ENCODE measurements around the gene OVOL3.

OVOL3 gene

GRCh38 chr19:36136964-36137686 is 26.2 kb downstream of the OVOL3 start:
- DNase-seq: no peak

- no peak for DNase-seq
These were observed 28.2 kb downstream of the OVOL3 start for GRCh38 chr19:36139120-36139472.

GRCh38 chr19:36139473-36140303 is 28.7 kb downstream of the OVOL3 start, which contains the start of gene CAPNS1:
CAPNS1 (plus strand) TSS chr19:36140066; CDS start chr19:36141012, 946 bp downstream.
- peak; percentile 93 to 95 for DNase-seq

GRCh38 chr19:36140304-36141038 is 29.5 kb downstream of the OVOL3 start:
- DNase-seq: peak; percentile 74 to 83

GRCh38 chr19:36141039-36141927 is 30.3 kb downstream of the OVOL3 start:
- DNase-seq: peak; percentile 72 to 81

GRCh38 chr19:36142046-36142445 is 31.1 kb downstream of the OVOL3 start:
- no peak for DNase-seq

- no peak for DNase-seq
These were observed 31.6 kb downstream of the OVOL3 start for GRCh38 chr19:36142496-36142895.

GRCh38 chr19:36144624-36145023 is 33.7 kb downstream of the OVOL3 start:
- DNase-seq: no peak

- DNase-seq: no peak
These were observed 38.9 kb downstream of the OVOL3 start for GRCh38 chr19:36149673-36150406.

- no peak for DNase-seq
These were observed 39.6 kb downstream of the OVOL3 start for GRCh38 chr19:36150586-36150985.

GRCh38 chr19:36151144-36152018 is 40.4 kb downstream of the OVOL3 start:
- DNase-seq: no peak

- DNase-seq: no peak
These were observed 41.0 kb downstream of the OVOL3 start for GRCh38 chr19:36152019-36152351.

- DNase-seq: no peak
These were observed 41.6 kb downstream of the OVOL3 start, which contains the start of gene COX7A1 for GRCh38 chr19:36152352-36153091. COX7A1 (minus strand) TSS chr19:36152447; CDS start chr19:36152407, 40 bp downstream.

GRCh38 chr19:36153126-36153525 is 42.2 kb downstream of the OVOL3 start:
- no peak for DNase-seq

GRCh38 chr19:36160821-36161596 is 50.1 kb downstream of the OVOL3 start:
- DNase-seq: no peak

Data from NCI-H2081 (cell line).